Lower leg skin (tissue), 3 donors: ENCODE results near the gene IGSF3.
"Not testable (repeated sequence)": the region's sequence is repeated elsewhere in the genome, so short reads cannot be mapped to it uniquely, and the experiment has no call there.

Source experiments
- CTCF ChIP-seq, 3 donors: fragments of 450-650 bp; IDR thresholded peaks; one replicate each; pipeline ENCODE4 v1.5.1; 2016; ENCODE audit warnings: antibody characterized with exemption in 3 of 3, mild to moderate bottlenecking in 3 of 3, moderate library complexity in 2 of 3
- POLR2A ChIP-seq, 2 donors: fragments of 450-650 bp; IDR thresholded peaks; one replicate each; pipeline ENCODE4 v1.6.1; 2016 to 2017; ENCODE audit warnings: antibody characterized with exemption in 2 of 2, mild to moderate bottlenecking in 1 of 2, moderate library complexity in 1 of 2

- TF ChIP-seq CTCF, POLR2A (IDR thresholded peaks at IDR 0.05): not testable (repeated sequence)
Measured at GRCh38 chr1:116590359-116591005, 77.1 kb downstream of the IGSF3 start.
